Endometrium (tissue), 2 donors: ENCODE results near the gene KRT86.
"Not testable (repeated sequence)": the region's sequence is repeated elsewhere in the genome, so short reads cannot be mapped to it uniquely, and the experiment has no call there.

Source experiments
- FAIRE-seq: peaks from 2 replicates; lab custom pipeline; 2012; peaks lifted over from hg19 to GRCh38; lab: Jason Lieb, UNC
- donor health status: control.
- donor health status: control.

KRT86 gene

DNA sequence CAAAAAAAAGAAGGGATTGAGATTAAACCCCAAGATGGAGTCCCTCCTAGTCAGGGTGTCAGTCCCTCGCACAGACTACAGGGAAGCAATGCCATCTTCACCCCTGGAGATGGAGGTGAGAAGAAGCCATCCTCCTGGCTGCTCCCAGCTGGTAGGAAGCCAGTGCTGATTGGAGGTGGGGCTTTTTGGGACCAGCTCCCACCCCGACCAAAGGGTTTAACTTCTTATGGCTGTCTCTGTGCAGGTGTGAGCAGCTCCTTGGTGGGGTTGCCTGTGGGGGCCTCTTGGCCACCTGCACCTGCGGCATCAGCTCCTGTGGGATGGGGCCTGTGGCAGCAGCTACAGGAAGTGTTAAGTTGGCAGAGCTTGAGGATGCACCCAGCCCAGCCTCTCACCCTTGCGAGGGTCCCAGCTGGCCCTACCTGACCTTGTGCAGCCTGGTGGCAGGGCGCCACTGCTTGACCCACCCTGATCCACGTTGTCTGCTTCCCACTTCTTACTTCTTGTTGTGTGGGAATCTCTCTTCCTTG lies 3.8 kb upstream of the KRT86 start:
- no peak for FAIRE-seq

DNA sequence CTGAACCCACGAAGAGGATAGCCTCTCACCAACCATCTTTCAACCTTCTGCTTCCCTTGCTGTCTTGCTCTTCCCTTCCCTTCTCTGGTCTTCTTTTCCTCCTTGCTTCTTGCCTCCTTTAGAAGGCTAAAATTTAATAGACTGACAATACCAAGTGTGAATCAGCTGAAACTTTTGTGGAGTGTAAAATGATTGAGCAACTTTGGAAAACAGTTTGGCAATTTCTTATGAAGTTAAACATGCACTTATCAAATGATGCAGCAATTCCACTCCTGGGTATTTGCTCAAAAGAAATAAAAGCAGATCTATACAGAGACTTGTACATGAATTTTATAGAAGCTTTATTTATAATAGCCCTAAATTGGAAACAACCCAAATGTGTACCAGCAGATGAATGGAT lies 3.3 kb upstream of the KRT86 start:
- no peak for FAIRE-seq

DNA sequence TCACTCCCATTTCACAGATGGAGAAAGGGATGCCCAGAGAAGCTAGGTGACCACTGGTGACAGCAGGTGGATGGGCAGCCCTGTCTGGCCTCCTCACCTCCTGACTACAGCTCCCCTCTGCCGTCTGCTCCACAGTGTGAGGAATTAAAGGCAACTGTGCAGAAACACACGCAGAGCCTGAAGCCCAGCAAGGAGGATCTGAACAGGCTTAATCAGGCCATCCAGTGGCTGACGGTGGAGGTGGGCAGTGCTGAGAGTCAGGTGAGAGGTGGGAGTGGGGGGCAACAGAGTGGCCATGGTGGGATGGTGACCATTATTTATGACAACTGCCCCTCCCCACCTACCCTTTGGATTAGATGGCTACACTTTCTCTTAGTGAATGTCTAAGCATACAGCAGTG lies 1.2 kb downstream of the KRT86 start:
- FAIRE-seq, result no peak

DNA sequence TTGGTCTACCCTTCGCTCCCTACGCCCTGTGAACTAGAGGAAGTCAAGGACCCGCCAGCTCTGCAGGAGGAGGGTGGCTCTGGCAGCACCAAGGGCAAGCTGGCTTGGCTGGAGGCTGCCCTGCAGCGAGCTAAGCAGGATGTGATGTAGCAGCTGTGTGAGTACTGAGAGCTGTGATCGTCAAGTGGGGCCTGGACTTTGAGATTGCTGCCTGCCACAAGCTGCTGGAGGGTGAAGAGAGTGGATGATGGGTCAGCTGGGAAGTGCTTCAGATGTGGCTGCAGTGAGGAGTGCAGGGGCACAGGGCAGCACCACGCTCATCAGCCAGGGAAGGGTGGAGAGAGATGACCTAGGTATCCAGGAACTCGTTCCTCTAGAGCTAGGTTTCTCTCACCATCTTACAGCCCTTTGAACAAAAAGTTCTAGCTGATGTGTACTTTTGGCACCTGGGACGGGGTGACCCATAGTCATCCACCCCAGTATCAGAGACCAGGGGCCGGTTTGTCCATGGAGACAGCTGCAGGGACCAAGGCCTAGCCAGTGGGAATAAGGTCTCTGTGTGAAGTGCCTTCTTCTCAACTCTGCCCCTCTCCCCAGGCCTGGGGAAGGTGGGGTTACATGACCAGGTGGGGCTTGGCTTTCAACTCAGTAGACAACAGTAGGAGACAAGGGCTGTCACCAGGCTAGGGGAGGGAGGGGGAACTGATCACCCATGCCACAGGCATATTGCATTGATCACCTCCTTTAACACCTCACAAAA lies 3.2 kb downstream of the KRT86 start:
- FAIRE-seq, result no peak

DNA sequence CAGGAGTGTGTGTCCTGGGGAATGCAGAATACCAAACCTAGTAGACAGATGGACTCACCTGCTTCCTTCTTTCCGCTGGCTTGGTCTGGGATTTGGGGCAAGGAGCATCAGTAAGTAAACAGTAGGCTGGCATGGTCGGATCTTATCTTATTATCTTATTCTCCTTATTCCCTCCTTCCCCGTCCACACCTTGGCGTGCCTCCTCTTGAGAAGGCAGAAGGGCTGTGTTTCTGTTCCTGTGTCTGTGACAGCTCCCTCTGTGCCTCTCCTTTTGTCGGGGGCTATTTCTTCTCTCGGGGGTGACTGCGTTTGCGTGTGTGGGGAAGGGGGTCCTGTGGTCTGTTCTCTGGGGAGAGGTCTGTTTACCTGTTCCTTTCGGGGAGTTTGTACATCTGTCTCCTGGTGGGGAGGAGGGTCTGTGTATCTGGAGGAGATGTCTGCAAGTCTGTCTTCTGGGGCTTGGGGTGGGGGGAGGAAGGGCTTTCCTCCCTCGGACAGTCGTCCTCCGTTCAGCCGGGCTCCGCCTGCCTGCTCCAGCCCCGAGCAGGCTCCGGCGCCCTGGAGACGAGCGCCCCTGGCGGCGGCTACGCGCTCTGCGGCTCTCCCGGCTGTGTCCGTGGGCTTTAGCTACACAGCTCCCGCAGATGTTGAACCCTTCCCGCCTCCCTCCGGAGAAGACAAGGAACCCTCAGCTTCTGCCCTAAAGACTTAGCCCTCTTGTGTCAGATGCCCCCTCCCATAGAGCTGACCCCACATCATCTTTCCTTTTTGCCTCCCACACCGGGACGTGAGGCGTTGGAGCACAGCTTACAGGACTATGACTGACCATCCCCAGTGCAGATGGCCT lies 4.4 kb downstream of the KRT86 start:
- FAIRE-seq, result no peak

DNA sequence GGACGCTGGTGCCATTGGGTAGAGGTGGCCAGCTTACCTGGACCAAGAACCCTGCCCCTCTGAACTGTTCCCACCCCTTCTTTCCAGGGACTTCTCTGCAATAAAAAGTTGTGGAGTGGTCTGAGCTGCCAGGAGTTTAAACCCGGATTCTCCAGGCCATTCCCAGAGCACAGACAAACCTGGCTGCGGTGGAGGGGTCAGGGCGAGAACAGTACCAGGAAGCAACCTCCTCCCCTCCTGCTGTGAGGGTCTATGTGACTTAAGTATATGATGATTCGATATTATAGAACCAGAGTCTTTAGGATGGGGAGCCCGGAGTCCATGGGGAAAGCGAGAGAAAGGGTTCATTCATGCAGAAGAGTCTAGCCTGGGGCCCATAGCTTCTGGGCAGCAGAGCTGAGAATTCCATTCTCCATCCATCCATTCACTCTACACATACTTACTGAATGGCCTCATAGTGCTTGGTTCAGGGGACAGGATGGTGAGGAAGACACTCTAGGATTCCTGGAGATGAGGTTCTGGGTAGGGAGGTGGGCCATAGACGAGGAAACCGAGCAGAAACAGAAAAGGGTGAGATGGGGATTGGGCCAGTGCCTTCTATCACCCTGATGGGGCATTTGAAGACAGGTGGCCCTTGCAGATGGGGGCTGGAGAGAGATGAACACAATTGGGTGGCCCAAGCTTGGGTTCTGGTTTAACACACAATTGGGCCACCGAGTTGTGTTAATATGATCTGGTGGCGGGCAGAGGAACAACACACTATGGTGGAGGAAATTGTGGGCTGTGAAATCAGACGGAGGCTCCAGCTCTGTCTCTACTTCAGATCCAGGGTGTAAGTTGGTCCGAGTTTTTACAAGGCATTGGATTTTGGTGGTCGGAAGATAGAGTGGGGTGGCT lies 5.2 kb downstream of the KRT86 start:
- FAIRE-seq, result no peak

DNA sequence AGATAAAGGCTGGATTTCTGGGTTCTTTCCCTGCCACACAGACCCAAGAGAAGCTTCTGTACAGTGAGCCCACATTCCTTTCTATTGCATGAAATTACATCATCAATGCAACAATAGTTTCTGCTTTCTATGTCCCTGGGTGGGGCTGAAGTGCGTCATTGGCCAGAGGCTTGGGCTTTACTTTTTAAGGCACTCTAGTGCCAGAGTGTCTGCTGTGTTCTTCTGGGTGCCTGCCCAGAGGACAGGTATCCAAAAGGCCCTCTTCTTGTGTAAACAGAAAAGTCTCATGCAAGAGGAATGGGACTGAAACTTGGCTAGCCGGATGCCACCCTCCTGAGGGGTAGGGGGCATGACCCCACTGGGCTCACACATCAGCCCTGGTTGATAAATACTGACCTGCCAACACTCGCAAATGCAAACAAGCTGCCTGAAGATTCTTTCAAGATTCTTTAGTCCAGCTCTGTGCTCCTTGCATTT lies 5.9 kb downstream of the KRT86 start:
- FAIRE-seq, result no peak

DNA sequence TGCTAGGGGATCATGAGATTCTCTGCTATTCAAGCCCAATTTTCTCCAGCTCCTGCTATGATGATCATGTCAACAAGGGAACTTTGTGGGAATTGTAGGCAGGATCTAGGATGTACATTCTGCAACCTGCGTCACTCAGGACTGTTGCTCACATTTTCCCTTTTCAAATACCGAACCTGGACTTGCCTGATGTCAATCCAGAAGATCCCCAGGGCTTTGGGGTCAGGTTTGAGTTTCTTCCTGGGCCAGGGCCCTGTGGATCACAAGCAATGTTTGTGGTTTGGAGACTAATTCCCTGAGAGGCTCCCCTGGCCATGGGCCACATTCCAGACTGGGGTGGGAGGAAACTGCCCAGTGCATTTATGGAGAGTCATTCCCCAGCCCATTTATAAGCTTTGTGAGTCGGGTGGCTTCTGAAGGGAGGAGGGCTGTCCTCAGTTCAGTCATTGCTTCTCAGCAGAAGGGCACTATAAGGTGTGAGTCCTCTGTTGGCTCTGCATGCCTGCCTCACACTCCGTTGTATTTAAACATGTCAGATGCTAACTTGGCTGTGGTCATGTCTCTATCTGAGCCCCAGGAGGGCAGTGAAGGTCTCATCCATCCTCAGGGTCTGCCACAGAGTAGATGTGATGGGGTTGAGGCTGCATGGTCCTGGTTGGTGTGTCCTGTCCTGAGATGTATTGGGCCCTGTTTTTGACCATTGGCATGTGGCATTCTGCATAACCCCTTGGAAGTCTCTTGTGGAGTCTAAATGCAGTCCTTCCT lies 6.5 kb downstream of the KRT86 start:
- no peak for FAIRE-seq

DNA sequence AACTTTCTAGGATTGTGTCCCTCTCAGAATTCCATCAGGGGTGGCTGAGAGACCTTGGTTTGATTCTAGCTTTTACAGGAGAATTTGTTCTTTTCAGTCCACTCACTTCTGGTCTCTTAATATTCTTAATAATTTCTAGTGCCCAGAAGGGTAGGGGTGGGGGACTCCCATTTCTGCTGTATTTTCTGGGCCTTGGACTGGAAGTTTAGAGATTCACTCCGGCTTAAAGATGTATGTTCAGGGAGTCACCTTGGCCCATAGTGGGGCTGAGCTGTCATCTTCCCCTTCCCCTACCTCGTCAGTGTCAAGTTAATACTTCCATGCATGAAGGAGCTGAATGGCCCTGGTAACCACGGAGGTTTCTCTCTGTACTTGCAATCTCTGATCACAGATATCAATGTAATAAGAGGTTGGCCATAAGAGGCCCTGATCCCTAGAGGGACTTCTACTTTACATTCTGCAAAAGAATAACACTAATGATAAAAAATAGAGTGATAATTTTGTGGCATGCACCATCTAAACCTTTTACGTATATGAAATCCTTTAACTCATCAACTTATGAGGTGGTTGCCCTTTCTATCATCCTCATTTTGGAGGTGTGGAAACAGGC lies 10.2 kb downstream of the KRT86 start:
- no peak for FAIRE-seq

DNA sequence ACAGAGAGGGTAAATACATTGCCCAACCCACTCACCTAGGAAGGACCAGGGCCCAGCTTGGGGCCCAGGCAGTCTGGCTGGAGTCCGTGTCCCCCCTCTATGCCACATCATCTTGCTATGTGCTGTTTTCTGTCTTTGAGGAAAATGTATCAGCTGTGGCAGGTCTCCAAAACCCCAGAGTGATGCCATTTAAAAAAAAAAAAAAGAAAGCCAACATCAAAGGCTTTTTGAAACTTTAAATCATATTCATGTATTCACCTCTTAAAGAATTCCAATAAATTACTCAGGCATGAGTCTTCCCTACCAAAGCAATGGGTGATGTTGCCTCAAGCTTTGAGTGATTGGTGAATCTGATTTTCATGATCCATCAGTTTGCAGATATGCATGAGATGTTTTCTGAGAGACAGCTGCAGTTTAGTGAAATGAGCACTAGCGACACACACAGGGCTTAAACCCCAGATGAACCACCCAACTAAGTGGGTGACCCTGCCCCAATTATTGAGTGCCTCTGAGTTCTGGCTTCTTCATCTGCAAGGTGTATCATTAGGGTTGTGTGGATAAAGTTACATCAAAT lies 10.8 kb downstream of the KRT86 start:
- FAIRE-seq, result no peak

DNA sequence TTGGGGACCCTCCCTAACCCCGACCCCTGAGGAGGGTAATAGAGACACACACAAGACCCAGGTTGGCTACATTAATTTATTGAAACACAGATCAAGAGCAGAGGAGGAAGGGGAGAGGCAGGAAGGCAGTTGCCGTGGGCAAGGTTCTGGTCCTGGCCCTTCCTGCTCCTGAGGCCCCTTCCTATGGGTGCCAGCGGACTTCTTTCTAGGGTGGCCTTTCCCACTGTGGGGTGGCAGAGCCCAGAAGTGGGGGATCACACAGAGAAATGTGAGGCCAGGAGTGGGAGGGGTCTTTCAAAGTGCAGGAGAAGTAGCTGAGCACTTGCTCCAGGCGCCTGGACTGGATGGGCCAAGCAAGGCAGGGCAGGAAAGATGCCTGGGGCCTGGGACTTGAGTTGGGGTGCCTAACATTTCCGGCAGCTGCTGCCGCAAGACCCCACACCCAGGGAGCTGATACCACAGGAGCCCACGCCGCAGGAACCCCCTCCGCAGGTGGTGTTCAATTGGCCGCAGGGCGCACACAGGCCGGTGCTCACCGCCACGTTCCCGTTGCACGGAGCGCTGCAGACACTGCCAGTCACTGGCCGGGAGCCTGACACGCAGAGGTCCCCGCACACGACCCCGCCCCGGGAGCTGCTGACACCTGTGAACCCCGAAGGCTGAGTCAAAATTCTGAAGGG lies 11.5 kb downstream of the KRT86 start:
- no peak for FAIRE-seq

DNA sequence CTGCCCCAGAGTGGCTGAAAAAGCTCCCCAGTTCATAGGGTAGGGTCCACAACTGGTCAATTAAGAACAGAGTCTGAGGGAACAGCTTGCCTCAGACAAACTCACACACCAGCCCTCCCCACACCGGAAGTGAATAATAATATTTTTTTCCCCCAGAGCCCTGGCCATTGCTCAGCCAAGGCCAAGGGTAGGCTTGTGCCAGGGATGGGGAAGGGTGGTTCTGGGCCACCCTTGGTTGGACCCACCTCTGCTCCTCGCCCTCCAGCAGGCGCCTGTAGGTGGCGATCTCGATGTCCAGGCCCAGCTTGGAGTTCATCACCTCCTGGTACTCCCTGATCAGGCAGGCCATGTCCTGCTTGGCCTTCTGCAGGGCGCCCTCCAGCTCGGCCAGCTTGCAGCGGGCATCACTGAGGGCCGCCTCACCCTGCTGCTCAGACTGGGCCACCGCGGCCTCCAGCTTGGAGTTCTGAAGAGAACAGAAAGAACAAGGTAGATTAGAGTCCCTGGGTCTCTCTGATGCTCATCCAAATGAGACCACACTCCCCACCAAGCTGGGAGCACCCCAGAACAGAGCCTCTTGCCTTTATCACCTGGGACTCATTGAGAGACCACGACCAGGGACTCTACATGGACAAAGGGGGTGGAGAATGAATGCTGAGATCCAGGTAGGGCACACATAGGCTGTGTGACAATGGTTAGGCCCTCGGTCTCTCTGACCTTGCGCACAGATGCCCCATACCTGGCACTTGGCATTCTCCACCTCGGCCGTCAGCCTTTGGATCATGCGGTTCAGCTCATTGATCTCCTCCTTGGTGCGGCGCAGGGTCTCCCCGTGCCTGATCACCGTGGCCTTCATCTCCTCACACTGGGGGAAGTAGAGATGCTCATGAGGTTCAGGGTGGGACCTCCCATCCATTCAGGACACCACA lies 12.7 kb downstream of the KRT86 start:
- not testable (repeated sequence) for FAIRE-seq

DNA sequence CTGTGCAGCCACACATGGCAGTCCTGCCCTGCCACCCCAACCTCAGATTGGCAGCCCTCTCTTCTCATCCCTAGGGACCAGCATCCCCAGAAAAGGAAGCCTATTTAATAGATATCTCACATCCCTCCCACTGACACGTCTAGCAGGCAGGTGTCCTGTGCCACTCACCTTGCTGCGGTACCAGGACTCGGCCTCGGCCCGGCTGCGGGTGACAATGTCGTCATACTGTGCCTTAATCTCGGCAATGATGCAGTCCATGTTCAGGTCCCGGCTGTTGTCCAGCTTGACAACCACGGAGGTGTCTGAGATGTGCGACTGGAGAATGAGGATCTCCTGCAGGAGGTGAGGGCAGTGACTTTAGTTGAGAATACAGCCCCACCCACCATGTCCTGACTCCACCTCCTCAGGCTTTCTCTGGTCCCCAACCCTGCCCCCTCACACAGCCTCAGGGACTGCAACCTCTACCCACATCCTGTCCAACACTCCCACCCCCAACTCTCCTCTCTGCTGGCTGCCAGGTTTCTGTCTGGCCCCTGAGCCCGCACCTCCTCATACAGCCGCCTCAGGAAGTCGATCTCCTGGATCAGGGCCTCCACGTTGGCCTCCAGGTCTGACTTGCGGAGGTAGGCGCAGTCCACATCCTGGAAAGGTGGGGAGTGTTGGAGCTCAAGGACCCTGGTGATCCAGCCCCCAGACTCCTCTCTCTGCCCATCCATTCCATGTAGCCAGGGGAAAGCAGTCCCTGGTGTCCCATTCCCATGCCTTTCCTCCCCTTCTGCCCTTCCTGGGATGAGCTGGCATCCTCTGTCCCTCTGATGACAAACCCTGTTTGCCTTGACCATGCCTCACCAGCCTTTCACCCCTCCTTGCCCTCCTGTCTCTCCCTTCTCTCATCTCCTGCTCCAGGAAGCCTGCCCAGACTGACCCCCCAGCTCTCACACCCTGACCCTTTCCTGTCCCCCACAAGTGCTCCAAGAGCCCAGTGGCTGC lies 13.7 kb downstream of the KRT86 start:
- not testable (repeated sequence) for FAIRE-seq

DNA sequence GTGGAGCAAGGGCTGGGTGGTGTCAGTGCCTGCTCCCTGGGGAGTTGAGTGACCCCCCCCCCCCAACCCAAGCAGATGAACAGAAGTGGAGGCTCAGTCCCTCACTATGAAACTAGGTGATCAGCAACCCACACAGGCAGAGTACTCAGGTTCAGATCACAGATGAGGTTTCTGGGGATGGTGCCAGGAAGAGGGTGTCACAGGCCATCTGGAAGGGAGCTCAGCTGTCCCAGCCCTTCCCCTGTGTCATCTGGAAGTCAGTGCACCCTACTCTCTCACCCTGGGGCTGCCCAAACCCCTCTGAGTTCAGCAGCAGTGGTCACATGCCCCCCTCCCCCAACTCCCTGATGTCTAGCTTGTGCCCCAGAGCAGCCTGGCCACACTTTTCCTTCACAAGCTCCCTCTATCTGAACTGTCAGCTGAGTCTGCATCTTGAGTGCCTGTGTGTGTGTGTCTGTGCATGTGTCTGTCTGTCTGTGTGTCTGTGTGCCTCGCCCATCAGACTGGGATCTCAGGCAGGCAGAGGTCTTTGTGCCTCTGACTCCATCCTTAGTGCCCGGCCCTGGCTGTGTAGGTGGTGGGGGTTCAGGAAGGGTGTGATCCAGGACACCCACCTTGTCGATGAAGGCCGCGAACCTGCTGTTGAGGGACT lies 16.2 kb downstream of the KRT86 start:
- FAIRE-seq, result not testable (repeated sequence)

DNA sequence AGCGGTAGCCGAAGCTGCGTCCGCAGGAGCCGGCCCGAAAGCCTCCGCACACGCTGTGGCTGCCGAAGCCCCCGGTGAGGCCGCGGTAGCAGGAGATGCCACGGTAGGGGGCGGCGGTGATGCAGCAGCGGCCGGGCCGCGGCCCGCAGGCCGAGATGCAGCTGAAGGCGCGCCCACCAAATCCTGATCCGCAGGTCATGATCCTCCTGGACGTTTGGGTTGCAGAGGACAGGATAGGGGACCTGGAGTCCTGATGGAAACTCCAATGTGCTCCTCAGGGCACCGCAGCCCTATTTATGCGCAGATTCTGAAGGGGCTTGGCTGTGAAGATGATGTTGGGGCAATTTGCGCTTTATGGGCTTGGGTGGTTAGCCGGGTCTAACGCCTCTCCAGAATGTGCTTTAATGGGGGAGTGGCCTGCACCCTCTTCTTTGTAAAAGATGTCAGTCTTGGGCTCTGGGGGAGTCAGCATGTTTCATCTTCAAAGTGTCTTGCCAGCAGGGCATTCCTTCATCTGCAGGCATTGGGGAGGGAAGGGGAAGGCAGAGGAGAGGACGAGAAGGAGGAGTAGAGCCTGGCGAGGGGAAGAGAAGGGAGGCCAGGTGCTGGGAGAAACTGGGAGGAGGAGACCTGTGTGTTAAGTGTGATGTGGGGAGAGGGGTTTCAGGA lies 17.0 kb downstream of the KRT86 start, which contains the start of gene KRT81:
Gene KRT81, minus strand, starts transcription at position 268 of the 669 bp plus-strand sequence. Its CDS starts 69 bp downstream, at position 199.
- no peak for FAIRE-seq

DNA sequence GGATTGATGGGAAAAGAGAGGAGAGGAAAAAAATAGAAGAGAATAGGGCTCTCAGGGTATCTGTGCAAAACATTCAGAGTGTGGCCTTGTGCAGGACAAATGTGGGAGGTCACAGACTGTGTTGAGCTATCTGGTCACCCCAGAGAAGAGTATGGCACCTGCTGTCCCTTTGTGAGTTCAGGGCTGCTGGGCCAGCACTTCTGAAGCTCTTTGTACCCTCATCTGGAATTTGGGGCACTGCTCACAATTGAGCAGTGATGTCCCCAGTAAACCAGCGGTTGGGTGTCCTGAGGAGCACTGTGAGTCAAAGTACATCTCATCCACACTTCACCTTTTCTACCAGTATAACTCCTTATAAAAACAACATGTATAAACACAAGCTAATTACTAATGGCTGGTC lies 19.5 kb downstream of the KRT86 start:
- FAIRE-seq, result no peak
